GM21737 (cell line): Measurements from ENCODE around the gene PWWP2B.

Source experiments
- ATAC-seq: cut with Tn5 transposase; IDR thresholded peaks from one replicate; pipeline ENCODE4 v1.9.1; 2021; ENCODE audit warnings: mild to moderate bottlenecking, moderate library complexity; ENCODE audit not compliant: unreplicated experiment

PWWP2B gene

DNA sequence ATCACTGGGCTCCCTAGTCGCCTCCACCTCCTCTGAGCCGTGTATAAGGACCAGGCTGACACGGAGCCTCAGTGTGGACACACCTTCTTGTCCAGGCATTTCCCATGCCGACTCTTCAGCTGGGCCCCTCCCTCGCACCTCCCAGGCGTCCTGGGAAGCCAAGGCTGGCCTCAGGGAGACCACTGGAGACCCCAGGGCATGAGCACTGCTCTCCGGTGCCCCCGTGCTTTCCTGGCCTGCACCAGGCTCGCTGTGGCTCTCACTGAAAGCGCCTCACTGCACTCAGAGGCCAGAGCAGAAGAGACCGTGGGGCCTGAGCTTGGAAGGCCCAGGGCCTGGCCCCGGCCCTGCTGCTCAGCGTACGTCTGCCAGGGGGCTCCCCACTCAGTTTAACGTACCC is 33.6 kb upstream of the PWWP2B start:
- ATAC-seq, result no peak

- no peak for ATAC-seq
Measured at GRCh38 chr10:132363921-132364593, 32.9 kb upstream of the PWWP2B start.

- no peak for ATAC-seq
Measured at GRCh38 chr10:132364594-132364970, 32.4 kb upstream of the PWWP2B start.

DNA sequence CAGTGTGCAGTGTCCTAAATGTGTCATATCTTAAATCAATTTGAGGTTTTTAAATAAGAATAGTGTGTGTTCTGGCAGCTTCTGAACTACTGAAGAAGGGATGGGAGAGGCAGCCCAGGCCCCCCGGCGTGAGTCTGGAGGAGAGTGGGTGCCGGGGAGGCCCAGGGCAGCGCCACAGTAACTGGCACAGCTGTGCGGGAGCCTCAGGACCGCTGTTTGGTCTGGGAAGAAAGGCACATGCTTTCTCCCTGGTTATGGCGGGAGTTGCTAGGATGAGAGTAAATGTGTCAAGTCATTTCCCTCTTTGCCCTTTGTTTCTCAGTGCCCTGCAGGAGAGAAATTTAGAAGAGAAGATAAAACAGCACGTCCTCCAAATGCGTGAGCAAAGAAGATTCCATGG is 31.9 kb upstream of the PWWP2B start:
- no peak for ATAC-seq

GRCh38 chr10:132366006-132366405 is 31.0 kb upstream of the PWWP2B start:
- ATAC-seq, result no peak

DNA sequence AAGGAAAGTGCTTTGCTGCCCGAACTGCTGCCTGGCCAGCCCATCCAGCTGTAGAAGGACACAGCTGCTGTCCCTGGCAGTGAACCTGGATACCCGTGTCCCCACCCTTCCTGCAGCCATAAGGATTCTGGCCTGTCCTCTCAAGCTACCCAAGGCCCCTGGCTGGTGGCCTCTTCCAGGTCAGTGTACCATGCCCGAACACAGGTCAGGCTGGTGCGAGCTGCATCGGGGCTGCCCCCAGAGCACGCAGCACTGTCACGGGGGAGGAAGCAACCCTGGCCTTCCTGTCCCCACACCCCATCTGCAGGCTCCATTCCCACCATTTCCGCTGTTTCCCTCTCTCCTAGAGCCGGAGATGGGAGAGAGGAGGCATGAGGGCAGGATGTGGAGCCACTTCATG is 30.5 kb upstream of the PWWP2B start:
- ATAC-seq, result no peak

GRCh38 chr10:132368391-132368790 is 28.6 kb upstream of the PWWP2B start:
- ATAC-seq, result no peak

- ATAC-seq, result no peak
Measured at GRCh38 chr10:132368881-132369635, 27.9 kb upstream of the PWWP2B start.

DNA sequence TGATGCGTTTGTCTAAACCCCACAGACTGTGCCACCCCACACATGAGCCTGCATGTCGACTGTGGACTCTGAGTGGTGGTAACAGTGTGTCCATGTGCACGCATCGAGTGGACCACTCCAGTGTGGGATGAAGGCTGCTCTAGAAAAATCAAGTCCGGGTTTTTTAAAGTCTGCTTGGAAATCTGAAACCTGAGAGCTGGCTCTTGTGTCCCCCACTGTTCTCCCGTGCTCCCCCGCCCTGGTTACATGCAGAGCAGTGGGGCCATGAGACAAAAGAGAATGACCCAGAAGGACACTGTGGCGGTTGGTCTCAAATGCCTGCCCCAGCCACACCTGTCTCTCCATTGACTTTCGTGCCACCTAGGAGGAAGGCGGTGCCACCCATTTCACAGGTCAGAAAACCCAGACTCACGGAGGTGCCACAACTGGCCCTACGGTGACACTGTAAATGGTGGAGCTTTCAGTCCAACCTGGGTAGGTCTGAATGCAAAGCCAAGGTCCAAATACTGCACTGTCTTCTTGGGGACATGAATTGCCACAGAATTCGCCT is 27.3 kb upstream of the PWWP2B start:
- ATAC-seq, result no peak

GRCh38 chr10:132370426-132371340 is 26.3 kb upstream of the PWWP2B start:
- ATAC-seq, result no peak

GRCh38 chr10:132371641-132372081 is 25.3 kb upstream of the PWWP2B start:
- ATAC-seq, result no peak

GRCh38 chr10:132372516-132373095 is 24.4 kb upstream of the PWWP2B start:
- ATAC-seq, result no peak

DNA sequence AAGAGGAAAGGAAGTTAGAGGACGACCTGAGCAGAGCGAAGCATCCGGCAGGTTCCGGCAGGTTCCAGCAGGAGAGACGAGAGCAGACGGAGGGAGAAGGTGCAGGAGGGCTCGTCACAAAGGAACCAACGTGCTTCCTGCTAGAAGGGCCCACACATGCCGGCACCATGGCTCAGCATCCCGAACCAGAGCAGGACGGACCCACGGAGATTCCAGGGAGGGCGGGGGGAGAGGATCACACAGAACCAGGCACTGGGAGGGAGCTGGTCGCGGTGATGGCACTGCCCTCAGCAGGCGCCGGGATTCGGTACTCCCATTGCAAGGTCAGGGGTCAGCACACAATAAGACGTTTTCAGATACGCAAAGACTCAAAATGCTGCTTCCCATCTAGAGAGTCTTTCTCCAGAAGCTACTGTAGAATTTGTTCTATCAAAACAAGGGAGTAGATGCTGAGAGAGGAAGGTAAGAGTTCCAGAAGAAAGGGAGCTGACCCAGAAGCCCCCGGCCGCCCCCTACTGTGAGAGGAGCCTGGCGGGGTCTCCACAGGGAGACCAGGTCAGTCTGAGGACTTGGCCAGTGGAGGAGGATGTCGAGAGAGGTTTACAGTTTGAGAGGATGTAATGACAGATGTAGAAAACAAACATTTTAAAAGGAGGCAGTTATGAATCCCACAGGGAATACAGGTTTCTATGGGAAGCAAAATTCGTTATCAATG is 23.6 kb upstream of the PWWP2B start:
- ATAC-seq, result no peak

DNA sequence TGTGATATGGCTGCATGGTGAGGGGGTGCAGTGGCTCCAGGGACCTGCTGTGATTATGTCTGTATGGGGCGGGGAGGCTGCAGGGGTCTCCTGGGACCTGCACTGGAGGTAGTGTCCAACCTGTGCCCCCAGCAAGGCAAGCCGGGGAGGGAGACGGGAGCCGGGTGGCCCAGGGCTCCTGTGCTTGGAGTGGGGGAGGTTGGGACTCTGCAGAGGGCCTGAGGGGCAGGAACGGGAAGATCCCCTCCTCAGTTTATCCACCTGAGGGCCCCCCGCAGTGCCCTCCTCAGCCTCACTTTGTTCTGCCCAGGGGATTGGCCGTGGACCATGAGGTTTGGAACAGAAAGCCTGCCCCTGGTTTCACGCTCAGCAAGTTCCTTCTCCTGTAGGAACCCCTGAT is 22.8 kb upstream of the PWWP2B start:
- no peak for ATAC-seq

DNA sequence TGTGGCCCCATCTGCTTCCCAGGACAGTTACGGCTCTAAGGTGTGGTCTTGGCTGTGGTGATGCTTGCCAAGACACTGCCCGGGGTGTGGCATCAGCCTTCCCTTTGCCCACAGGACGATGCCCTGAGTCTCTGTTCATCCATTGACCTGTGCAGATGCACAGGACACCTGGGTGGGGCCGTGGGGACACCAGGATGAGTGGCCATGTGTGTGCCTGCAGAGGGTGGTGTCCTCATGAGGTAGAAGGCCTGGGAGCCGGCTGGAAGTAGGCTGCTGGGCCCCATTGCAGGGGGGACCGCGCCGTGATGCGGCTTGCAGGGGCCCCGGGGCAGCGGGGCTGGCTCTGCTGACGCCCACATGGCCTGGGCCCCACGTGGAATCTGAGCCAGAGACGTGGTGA is 22.4 kb upstream of the PWWP2B start:
- ATAC-seq, result no peak

DNA sequence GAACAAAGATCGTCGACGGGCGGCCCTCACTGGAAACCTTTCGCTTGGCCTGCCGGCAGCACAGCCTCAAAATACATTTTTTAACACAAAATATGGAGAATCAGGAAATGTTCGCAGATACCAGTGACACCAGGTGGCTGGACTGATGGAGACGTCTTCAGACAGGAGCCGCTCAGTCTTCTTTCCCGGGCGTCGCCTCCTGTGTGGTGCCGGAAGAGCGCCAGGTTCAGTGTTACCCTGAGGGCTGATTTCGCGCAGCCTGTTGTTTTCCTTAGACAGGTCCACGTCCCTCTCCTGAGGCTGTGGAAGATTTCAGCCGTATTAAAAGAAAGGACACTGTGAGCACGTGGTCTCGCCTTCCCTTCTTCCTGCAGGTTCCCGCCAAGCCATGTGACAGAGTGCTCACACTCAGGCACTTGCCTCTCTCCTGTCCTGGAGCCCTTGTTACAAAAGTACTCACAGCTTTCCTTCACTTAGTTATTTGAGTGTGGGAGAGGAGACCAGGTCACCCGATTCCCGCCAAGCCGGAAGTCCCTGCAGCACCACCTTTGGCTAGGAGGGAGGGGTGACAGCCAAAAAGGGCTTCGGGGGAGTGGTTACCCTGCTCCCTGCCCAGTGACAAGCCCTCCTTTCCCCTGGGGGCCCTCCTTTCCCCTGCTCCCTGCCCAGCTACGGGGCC is 21.7 kb upstream of the PWWP2B start:
- ATAC-seq, result no peak

DNA sequence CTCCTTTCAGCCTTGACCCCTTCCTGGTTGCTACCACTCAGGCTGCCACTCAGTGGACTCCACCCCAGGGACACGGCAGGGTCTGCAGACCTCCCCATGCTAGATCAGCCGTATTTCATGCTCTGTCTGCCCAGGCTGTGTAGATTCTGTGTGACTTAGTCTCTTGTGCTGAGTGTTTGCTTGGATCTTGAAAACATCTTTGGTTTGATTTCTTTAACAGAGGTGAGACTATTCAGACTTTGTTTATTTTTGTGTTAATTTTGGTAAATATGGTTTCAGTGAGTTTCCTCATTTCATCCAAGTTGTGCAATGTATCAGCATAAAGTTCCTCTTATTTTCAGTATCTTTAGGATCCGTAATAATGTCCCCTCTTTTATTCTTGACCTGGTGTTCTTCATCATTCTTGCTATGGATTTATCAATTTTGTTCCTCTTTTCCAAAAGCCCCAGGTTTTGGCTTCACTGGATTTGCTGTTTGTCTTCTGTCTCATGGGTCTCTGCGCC is 21.2 kb upstream of the PWWP2B start:
- no peak for ATAC-seq

DNA sequence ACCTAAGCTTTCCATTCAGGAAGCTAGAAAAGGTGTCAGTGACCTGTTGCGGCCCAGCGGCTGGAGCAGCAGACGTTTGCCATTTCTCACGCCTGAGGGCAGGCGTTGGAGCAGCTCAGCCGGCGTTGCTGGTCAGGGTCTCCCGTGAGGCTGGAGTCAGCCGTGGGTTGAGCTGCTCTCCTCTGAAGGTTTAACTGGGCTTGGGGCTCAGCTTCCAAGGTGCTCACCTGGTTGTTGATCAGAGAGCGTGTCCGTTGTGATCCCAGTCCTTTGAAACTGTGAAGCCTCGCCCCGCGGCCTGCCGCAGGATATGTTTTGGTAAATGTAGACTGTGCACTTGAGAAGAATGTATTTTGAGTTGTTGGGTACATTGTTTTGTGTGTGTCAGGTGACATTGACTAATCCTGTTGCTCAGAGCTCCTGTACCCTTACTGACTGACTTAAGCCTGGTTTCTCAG is 20.6 kb upstream of the PWWP2B start:
- no peak for ATAC-seq

- no peak for ATAC-seq
Measured at GRCh38 chr10:132377326-132377725, 19.7 kb upstream of the PWWP2B start.
